ES-I3 (cell line): Measurements from ENCODE around the gene KIAA0930.

Experiments used
- H3K36me3 ChIP-seq: 2 replicates; pipeline ENCODE4 v1.6.1; 2013; ENCODE audit warnings: mild to moderate bottlenecking, low read length, control low read depth, moderate library complexity; ENCODE audit not compliant: insufficient read depth
- H3K4me1 ChIP-seq: 2 replicates; pipeline ENCODE4 v1.6.1; 2013; ENCODE audit warnings: mild to moderate bottlenecking, control low read depth, low read length; ENCODE audit not compliant: insufficient read depth
- H3K9ac ChIP-seq: 2 replicates; pipeline ENCODE4 v1.6.1; 2013; ENCODE audit warnings: low read depth, mild to moderate bottlenecking, low read length, moderate library complexity
- H3K9me3 ChIP-seq: 2 replicates; pipeline ENCODE4 v1.6.1; 2013; ENCODE audit warnings: mild to moderate bottlenecking, low read length, moderate library complexity; ENCODE audit not compliant: control insufficient read depth, insufficient read depth

The KIAA0930 gene

GRCh38 chr22:45235851-45236342 is 4.8 kb downstream of the KIAA0930 start:
- Histone ChIP-seq H3K4me1 (peaks cover 10% of the 10 kb centered on the region), H3K9ac (no peak overlapping the region), H3K36me3 (0 out of 2 replicates have a peak, but pooled peaks cover 4% of the 10 kb centered on the region), H3K9me3 (no peaks in the 10 kb centered on the region)

- Histone ChIP-seq H3K9ac (no peak overlapping the region), H3K9me3 (no peaks in the 10 kb centered on the region), H3K36me3 (0 out of 2 replicates have a peak, but pooled peaks cover 4% of the 10 kb centered on the region), H3K4me1 (peaks cover 10% of the 10 kb centered on the region)
Observed at GRCh38 chr22:45235101-45235777, 5.5 kb downstream of the KIAA0930 start.

GRCh38 chr22:45233827-45234226 is 6.9 kb downstream of the KIAA0930 start:
- Histone ChIP-seq H3K9me3 (no peaks in the 10 kb centered on the region), H3K9ac (no peak overlapping the region), H3K36me3 (0 out of 2 replicates have a peak, but pooled peaks cover 4% of the 10 kb centered on the region), H3K4me1 (peaks cover 3% of the 10 kb centered on the region)

- Histone ChIP-seq H3K9ac (no peak overlapping the region), H3K4me1 (no peaks in the 10 kb centered on the region; the same call in 1 of the 2 replicates), H3K9me3 (no peaks in the 10 kb centered on the region), H3K36me3 (0 out of 2 replicates have a peak, but pooled peaks cover 1% of the 10 kb centered on the region)
Observed at GRCh38 chr22:45233386-45233785, 7.3 kb downstream of the KIAA0930 start.

GRCh38 chr22:45231293-45231692 is 9.4 kb downstream of the KIAA0930 start:
- no peak overlapping the region for H3K9ac ChIP-seq
- H3K4me1 ChIP-seq = peaks cover 10% of the 10 kb centered on the region; the same call in 1 of the 2 replicates
- H3K36me3 ChIP-seq = no peaks in the 10 kb centered on the region
- H3K9me3 ChIP-seq = no peaks in the 10 kb centered on the region

- Histone ChIP-seq H3K9me3 (no peaks in the 10 kb centered on the region), H3K36me3 (no peaks in the 10 kb centered on the region; the same call in 1 of the 2 replicates), H3K9ac (no peak overlapping the region), H3K4me1 (peaks cover 19% of the 10 kb centered on the region; the same call in 1 of the 2 replicates)
Observed at GRCh38 chr22:45230026-45230721, 10.5 kb downstream of the KIAA0930 start.

GRCh38 chr22:45229181-45229580 is 11.5 kb downstream of the KIAA0930 start:
- H3K9me3 ChIP-seq = no peaks in the 10 kb centered on the region
- no peak overlapping the region for H3K9ac ChIP-seq
- peaks cover 29% of the 10 kb centered on the region; the same call in 1 of the 2 replicates for H3K4me1 ChIP-seq
- no peaks in the 10 kb centered on the region; the same call in 1 of the 2 replicates for H3K36me3 ChIP-seq

GRCh38 chr22:45228401-45228754 is 12.3 kb downstream of the KIAA0930 start:
- Histone ChIP-seq H3K9me3 (no peaks in the 10 kb centered on the region), H3K36me3 (no peaks in the 10 kb centered on the region; the same call in 1 of the 2 replicates), H3K4me1 (peaks cover 30% of the 10 kb centered on the region; the same call in 1 of the 2 replicates), H3K9ac (no peak overlapping the region)

GRCh38 chr22:45227645-45228400 is 12.9 kb downstream of the KIAA0930 start:
- Histone ChIP-seq H3K9me3 (no peaks in the 10 kb centered on the region), H3K4me1 (peaks cover 30% of the 10 kb centered on the region; the same call in 1 of the 2 replicates), H3K9ac (no peak overlapping the region), H3K36me3 (no peaks in the 10 kb centered on the region; the same call in 1 of the 2 replicates)

GRCh38 chr22:45226503-45227186 is 14.0 kb downstream of the KIAA0930 start:
- Histone ChIP-seq H3K9me3 (no peaks in the 10 kb centered on the region), H3K36me3 (no peaks in the 10 kb centered on the region; the same call in 1 of the 2 replicates), H3K9ac (no peak overlapping the region), H3K4me1 (peaks cover 30% of the 10 kb centered on the region; the same call in 1 of the 2 replicates)

- Histone ChIP-seq H3K9ac (no peak overlapping the region), H3K36me3 (no peaks in the 10 kb centered on the region; the same call in 1 of the 2 replicates), H3K4me1 (peaks cover 30% of the 10 kb centered on the region; the same call in 1 of the 2 replicates), H3K9me3 (no peaks in the 10 kb centered on the region)
Observed at GRCh38 chr22:45225732-45226502, 14.8 kb downstream of the KIAA0930 start.

GRCh38 chr22:45224988-45225731 is 15.5 kb downstream of the KIAA0930 start:
- Histone ChIP-seq H3K36me3 (no peaks in the 10 kb centered on the region; the same call in 1 of the 2 replicates), H3K9me3 (no peaks in the 10 kb centered on the region), H3K9ac (no peak overlapping the region), H3K4me1 (peaks cover 30% of the 10 kb centered on the region; the same call in 1 of the 2 replicates)
